ENCODE measurements around the gene CCDC89. TPM values are rescaled to one million over a fixed set of nuclear protein-coding genes. Genes with fewer than 3 reads are reported as not detected.

The CCDC89 gene
- 1 to 10 TPM in 2 of 4 donors, under 1 TPM in 1, not detected in 1; 0.18 to 2.1 (median 1.1) TPM for total RNA-seq

DNA sequence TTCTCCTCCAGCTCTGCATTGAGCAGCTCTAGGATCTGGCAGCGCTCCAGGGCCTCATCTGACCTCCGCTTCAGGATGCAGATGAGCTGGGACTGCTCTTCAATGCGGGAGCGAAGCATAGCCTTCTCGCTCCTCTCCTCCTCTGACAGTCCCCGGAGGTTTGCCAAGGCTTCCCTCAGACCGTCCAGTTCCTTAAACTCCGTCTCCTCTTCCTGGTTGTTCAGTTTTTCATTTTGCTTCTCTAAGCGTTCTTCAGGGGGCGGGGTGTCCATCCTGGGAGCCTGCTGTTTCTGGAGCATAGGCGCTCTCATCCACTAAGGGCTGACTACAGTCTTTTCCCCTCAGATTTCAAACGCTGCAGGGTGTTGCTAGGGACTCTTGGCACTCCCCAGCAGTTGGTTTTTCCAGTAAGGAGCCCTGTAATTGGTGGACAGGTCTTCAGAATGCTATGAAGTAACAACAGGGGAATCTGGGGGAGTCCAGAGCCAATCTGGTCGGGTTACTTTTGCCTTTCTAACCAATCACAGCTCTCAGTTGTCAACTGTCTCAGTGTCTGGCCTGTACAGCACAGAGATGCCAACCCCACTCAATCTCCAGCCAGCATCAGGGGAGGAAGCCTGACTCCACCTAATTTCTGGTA, at the start of gene CCDC89:
Gene CCDC89 (minus strand): TSS at position 376 of the 640 bp plus-strand sequence. CDS start 65 bp downstream, at position 311.
- Histone ChIP-seq H3K4me3 (peak within 1 kb of the TSS in 3 of 4 donors; percentile 21 to 60 (median 28)), H3K27me3 (no peaks in the 10 kb centered on the region), H3K36me3 (no peaks in the 10 kb centered on the region), H3K9me3 (no peaks in the 10 kb centered on the region), H3K4me1 (peaks cover 0 to 36% (median 13%) of the 10 kb centered on the region in 3 donors), H3K27ac (peak within 1 kb of the TSS; percentile 9 to 77 (median 60))
- DNase-seq = peak; percentile 10
- TF ChIP-seq POLR2A (IDR thresholded peaks at IDR 0.05) = no peak
- TF ChIP-seq, protein P1, sequence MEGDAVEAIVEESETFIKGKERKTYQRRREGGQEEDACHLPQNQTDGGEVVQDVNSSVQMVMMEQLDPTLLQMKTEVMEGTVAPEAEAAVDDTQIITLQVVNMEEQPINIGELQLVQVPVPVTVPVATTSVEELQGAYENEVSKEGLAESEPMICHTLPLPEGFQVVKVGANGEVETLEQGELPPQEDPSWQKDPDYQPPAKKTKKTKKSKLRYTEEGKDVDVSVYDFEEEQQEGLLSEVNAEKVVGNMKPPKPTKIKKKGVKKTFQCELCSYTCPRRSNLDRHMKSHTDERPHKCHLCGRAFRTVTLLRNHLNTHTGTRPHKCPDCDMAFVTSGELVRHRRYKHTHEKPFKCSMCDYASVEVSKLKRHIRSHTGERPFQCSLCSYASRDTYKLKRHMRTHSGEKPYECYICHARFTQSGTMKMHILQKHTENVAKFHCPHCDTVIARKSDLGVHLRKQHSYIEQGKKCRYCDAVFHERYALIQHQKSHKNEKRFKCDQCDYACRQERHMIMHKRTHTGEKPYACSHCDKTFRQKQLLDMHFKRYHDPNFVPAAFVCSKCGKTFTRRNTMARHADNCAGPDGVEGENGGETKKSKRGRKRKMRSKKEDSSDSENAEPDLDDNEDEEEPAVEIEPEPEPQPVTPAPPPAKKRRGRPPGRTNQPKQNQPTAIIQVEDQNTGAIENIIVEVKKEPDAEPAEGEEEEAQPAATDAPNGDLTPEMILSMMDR (IDR thresholded peaks at IDR 0.05) = no peak
- intact Hi-C loops (cut with DNase I) = no loop called here
- WGBS, 2 donors = 59 to 66% methylated on average over 10 to 13 of the region's 13 CpGs

DNA sequence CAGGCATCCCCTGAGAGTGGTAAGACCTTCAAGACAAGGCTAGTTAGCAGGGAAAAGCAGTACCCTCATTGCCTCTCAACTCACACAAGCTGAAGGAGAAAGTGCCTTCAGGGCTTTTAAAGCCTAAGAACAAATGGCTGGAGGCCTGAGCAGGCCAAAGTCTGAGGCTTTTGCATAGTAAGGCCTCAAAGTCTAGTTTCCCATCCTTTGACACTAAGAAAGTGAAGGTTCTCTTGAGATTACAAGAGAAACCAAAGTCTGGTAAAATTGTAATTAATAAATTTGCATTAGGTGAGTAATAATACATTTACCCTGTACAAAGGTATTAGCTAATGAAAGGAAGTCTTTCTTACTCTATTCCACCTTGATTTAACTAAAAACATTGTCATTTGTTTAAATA, 47.0 kb upstream of the CCDC89 start:
- DNase-seq = no peak
- TF ChIP-seq POLR2A (IDR thresholded peaks at IDR 0.05) = no peak
- TF ChIP-seq, protein P1 (IDR thresholded peaks at IDR 0.05) = no peak
- Histone ChIP-seq H3K27ac (no peak overlapping the region), H3K9me3 (no peaks in the 10 kb centered on the region), H3K4me3 (no peak overlapping the region), H3K36me3 (no peaks in the 10 kb centered on the region), H3K4me1 (peaks cover 0 to 15% (median 3%) of the 10 kb centered on the region in 3 donors), H3K27me3 (no peaks in the 10 kb centered on the region)
- intact Hi-C loops (cut with DNase I) = no loop called here

DNA sequence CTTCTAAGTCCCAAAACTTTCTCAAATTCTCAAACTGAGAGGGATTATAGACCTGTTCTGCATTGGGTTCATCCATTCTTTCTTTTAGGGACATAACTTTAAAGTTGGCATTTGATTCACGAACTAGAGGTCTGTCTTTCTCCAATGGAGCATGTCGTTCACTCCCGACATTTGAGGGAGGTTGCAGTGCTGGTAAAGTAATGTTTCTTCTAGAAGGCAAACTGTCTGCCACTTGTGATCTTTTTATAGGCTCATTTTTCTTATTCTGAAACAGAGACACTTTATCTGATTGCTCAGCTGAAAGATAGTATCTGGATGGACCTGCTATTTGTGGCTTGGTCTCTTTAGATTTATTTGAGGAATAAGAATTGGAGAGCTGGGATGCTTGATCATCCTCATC, 40.4 kb upstream of the CCDC89 start:
- H3K4me3 ChIP-seq = no peak overlapping the region
- H3K27ac ChIP-seq = no peak overlapping the region
- 92 to 95% methylated on average over 3 of the region's 3 CpGs for WGBS, 2 donors
- H3K27me3 ChIP-seq = no peaks in the 10 kb centered on the region
- H3K4me1 ChIP-seq = peaks cover 0 to 4% (median 0%) of the 10 kb centered on the region in 3 donors
- intact Hi-C loops (cut with DNase I) = no loop called here
- H3K9me3 ChIP-seq = no peaks in the 10 kb centered on the region
- TF ChIP-seq, protein P1 (IDR thresholded peaks at IDR 0.05) = no peak
- TF ChIP-seq POLR2A (IDR thresholded peaks at IDR 0.05) = no peak
- H3K36me3 ChIP-seq = no peaks in the 10 kb centered on the region
- no peak for DNase-seq

DNA sequence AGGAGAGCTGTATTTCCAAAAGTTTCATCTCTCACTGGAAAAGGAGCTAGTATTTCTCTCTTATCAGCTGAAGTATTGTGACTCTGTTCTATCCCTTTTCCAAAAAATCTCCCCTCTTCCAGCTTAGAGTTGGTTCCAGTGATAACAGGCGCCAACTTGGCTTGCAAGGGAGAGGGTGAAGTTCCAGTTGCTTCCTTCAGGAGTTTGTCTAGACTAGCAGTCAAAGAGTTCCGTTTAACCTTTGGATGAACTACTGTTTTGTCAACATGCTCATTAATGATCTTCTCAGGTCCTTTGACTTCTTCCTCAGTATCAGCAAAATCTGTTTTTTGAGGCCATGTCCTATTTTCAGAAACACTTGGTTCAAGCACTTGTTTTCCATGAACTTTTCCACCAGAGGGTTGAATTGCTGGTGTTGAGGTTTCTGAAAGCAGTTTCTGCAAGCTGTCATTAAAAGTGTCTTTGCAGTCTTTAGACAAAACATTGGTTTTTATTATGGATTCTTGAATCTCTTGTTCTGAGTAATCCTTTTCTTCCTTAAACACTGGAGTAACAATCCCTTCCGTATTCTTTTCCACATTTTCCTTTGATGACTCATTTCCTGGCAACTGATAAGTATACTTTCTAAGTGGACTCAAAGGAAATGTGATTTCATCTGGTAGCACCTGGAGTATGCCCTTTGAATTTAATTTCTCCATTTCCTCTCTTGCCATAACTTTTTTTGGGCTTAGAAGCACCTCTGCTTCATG, 39.7 kb upstream of the CCDC89 start:
- Histone ChIP-seq H3K27ac (no peak overlapping the region), H3K4me1 (peaks cover 0 to 4% (median 0%) of the 10 kb centered on the region in 3 donors), H3K4me3 (no peak overlapping the region), H3K27me3 (no peaks in the 10 kb centered on the region), H3K36me3 (no peaks in the 10 kb centered on the region), H3K9me3 (no peaks in the 10 kb centered on the region)
- WGBS, 2 donors = 46 to 52% methylated on average over 3 of the region's 3 CpGs
- intact Hi-C loops (cut with DNase I) = no loop called here
- TF ChIP-seq, protein P1 (IDR thresholded peaks at IDR 0.05) = peak in 1 of 6 experiments; percentile 14
- no peak for TF ChIP-seq POLR2A (IDR thresholded peaks at IDR 0.05)
- DNase-seq = no peak
